ENCODE data around the gene DIAPH2. TPM values are rescaled to one million over a fixed set of nuclear protein-coding genes. Genes with fewer than 3 reads are reported as not detected.

Gene DIAPH2
- total RNA-seq, 1 donor from 2014 or later = 34.2 TPM

DNA sequence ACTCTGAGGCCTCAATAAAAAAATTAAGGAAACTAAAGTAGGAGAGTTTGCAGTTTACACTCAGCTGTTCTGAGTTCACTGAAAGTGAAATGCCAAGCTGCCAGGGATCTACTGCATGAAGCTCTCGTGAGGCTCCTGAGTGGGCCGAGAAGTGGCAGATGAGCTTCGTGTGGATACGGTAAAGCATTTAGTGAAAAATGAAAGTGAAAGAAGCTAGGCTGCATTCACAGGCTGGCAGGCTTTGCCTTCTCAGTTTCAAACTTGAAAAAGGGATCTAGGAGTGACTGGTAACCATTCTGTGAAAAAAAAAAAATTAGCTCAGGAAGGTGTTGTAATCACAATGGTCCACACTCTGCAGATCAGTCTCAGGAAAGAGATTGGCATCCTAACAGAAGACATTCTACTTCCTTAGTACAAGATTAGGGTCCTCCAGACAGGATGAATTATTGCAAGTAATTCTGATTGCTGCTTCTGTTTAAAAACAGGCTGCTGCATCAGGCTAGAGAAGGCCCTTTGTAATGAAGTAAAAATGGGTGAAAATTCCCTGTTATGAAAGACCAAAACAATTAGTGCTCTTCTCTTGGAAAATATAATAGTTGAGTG lies 879.0 kb downstream of the DIAPH2 start:
- no peaks in the 10 kb centered on the region for H3K9me3 ChIP-seq
- no peaks in the 10 kb centered on the region for H3K27me3 ChIP-seq (ENCODE audit: low read depth)
- H3K27ac ChIP-seq = peak overlapping the region; percentile 60
- ATAC-seq (peak; percentile 81 to 96), DNase-seq (peak; percentile 59)
- TF ChIP-seq, protein P1, sequence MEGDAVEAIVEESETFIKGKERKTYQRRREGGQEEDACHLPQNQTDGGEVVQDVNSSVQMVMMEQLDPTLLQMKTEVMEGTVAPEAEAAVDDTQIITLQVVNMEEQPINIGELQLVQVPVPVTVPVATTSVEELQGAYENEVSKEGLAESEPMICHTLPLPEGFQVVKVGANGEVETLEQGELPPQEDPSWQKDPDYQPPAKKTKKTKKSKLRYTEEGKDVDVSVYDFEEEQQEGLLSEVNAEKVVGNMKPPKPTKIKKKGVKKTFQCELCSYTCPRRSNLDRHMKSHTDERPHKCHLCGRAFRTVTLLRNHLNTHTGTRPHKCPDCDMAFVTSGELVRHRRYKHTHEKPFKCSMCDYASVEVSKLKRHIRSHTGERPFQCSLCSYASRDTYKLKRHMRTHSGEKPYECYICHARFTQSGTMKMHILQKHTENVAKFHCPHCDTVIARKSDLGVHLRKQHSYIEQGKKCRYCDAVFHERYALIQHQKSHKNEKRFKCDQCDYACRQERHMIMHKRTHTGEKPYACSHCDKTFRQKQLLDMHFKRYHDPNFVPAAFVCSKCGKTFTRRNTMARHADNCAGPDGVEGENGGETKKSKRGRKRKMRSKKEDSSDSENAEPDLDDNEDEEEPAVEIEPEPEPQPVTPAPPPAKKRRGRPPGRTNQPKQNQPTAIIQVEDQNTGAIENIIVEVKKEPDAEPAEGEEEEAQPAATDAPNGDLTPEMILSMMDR (IDR thresholded peaks at IDR 0.05) = no peak
- intact Hi-C loops (cut with DNase I) = no loop called here
- no peaks in the 10 kb centered on the region for H3K36me3 ChIP-seq
- peak overlapping the region; percentile 32 for H3K4me3 ChIP-seq
- H3K4me1 ChIP-seq = peaks cover 4% of the 10 kb centered on the region

DNA sequence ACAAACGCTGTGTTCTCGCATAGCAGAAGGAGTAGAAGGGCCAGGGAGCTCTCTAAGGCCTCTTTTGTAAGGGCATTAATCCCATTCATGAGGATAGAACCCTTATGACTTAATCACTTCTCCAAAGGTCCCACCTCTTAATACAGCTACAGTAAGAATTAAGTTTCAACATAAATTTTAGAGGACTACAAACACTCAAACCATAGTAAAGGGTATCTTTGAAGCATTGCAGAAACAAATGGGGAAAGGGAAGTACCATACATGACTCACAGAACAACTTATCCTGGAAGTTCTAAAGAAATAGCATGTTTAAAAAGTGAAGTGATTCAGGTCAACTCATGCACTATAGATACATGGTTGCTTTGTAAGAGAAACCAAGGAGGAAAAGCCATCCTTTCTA lies 879.9 kb downstream of the DIAPH2 start:
- Histone ChIP-seq H3K27ac (peak overlapping the region; percentile 60), H3K4me1 (peaks cover 4% of the 10 kb centered on the region), H3K4me3 (no peak overlapping the region), H3K9me3 (no peaks in the 10 kb centered on the region), H3K36me3 (no peaks in the 10 kb centered on the region), H3K27me3 (ENCODE audit: low read depth) (no peaks in the 10 kb centered on the region)
- TF ChIP-seq, protein P1 (IDR thresholded peaks at IDR 0.05) = no peak
- intact Hi-C loops (cut with DNase I) = no loop called here
- DNase-seq = no peak
- peak in 1 of 2 donors; percentile 61 for ATAC-seq

DNA sequence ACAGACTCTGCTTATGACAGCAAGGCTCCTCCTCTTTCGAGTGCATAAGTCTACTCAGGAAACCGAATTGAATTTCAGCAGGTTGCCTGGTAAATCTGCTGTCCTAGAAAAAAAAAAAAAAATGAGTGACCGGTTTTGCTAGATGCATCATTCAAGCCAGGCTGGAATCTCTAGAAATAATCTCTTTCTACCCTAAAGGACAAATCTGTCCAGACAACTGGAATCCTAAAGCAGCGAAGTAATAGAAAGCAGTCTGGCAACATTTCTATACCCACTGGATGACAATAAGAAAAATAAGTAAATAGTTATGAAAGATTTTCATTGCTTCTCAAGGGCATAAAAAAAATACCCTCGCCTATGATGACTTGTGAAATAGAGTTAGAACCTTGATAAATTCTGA lies 902.5 kb downstream of the DIAPH2 start:
- TF ChIP-seq, protein P1 (IDR thresholded peaks at IDR 0.05) = no peak
- H3K4me1 ChIP-seq = no peaks in the 10 kb centered on the region
- DNase-seq (no peak), ATAC-seq (no peak)
- no peak overlapping the region for H3K27ac ChIP-seq
- intact Hi-C loops (cut with DNase I) = no loop called here
- no peaks in the 10 kb centered on the region for H3K36me3 ChIP-seq
- H3K27me3 ChIP-seq (ENCODE audit: low read depth) = no peaks in the 10 kb centered on the region
- H3K4me3 ChIP-seq = no peak overlapping the region
- no peaks in the 10 kb centered on the region for H3K9me3 ChIP-seq

DNA sequence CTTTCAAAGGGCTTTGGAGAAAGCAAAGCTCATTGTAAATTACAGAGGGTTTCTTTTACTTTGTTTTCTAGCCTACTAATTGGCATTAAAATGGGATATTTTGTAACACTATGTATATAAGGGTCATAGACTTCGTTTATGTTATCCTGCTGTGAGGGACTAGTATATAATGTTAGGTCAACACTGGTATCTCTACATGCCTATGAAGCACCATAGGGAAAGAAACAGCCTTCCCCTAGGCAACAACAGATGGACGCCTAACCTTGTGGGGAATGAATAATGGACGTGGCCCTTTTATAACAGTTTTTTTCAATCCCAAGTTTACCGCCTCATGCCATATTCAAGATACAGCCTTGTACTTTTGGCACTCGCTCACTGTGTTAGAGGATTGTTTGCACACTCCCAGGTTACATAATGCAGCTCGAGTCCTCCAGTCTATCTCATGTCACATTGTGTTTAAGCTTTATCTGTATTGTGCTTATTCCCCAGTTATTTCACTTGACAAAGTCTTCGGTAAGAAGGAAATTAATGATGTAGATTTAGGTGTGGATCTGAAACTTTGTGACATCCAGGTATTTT lies 910.1 kb downstream of the DIAPH2 start:
- ATAC-seq = no peak
- H3K36me3 ChIP-seq = no peaks in the 10 kb centered on the region
- intact Hi-C loops (cut with DNase I) = no loop called here
- TF ChIP-seq, protein P1 (IDR thresholded peaks at IDR 0.05) = no peak
- H3K4me1 ChIP-seq = no peaks in the 10 kb centered on the region
- no peak overlapping the region for H3K27ac ChIP-seq
- no peaks in the 10 kb centered on the region for H3K27me3 ChIP-seq (ENCODE audit: low read depth)
- no peaks in the 10 kb centered on the region for H3K9me3 ChIP-seq
- no peak for DNase-seq
- no peak overlapping the region for H3K4me3 ChIP-seq

DNA sequence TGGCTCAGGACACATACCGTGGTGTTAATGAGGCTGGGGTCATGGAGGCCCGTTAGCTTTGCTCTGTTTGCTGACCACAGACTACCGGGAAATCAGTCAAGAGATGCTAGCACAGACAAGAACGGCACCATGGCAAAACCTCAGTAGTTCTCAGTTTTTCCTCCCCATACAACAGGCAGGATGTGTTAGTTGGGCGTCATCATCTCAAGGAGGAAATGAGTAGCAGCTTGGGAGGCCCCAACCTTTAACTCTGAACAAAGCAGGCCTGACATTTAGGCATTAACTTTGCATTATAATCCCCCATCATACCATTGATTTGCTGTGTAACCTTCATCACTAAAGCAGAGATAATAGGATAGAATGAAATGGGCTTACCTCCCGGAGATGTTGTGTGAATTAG lies 913.3 kb downstream of the DIAPH2 start:
- Histone ChIP-seq H3K9me3 (no peaks in the 10 kb centered on the region), H3K27me3 (ENCODE audit: low read depth) (no peaks in the 10 kb centered on the region), H3K36me3 (no peaks in the 10 kb centered on the region), H3K27ac (no peak overlapping the region), H3K4me3 (no peak overlapping the region), H3K4me1 (no peaks in the 10 kb centered on the region)
- TF ChIP-seq, protein P1 (IDR thresholded peaks at IDR 0.05) = no peak
- ATAC-seq = no peak
- DNase-seq = no peak
- intact Hi-C loops (cut with DNase I) = no loop called here

Data from lower lobe of right lung (tissue), 2 donors.